Activated T-helper 2 cell treated with anti-CD3 and anti-CD28 coated beads, Interferon-gamma antibody, Interleukin-2, Interleukin-4, amounts not matched to agents 10 μg/mL and 5 μg/mL and 100 μg/mL, durations not matched to agents 14 hours and 24 hours and 36 hours (primary cell): ENCODE results near the gene PAPOLB. TPM values are rescaled to one million over a fixed set of nuclear protein-coding genes. Genes with fewer than 3 reads are reported as not detected.

Source experiments
- DNase-seq: peaks from one replicate; pipeline ENCODE4 v3.0.0; 2021; ENCODE audit warnings: low spot score
- H3K27ac Mint-ChIP-seq: one replicate; pipeline ENCODE4 v1.8.0; 2021; ENCODE audit warnings: mixed read lengths
- H3K27me3 Mint-ChIP-seq: one replicate; pipeline ENCODE4 v1.8.0; 2021; ENCODE audit warnings: low read depth, mixed read lengths
- H3K36me3 Mint-ChIP-seq: one replicate; pipeline ENCODE4 v1.8.0; 2021; ENCODE audit warnings: low read depth, mixed read lengths
- H3K4me1 Mint-ChIP-seq: one replicate; pipeline ENCODE4 v1.8.0; 2021; ENCODE audit warnings: low read depth, mixed read lengths
- H3K4me3 Mint-ChIP-seq: one replicate; pipeline ENCODE4 v1.8.0; 2021; ENCODE audit warnings: low read depth, mild to moderate bottlenecking, moderate library complexity, mixed read lengths
- H3K9me3 Mint-ChIP-seq: one replicate; pipeline ENCODE4 v1.8.0; 2021; ENCODE audit warnings: mixed read lengths
- intact Hi-C: fragments of 100-400 bp; cut with micrococcal nuclease; formaldehyde crosslinking; loops from one replicate; pipeline ENCODE4 v1.15.1; 2023
- total RNA-seq: library from RNA; stranded (reverse); gene quantifications from 2 replicates; pipeline ENCODE4 v1.2.3, GENCODE V29; 2022

PAPOLB gene
- total RNA-seq, 1 donor from 2014 or later: not detected

GRCh38 chr7:4834601-4835397, 27.0 kb downstream of the PAPOLB start:
- peaks cover 2% of the 10 kb centered on the region for H3K4me1 Mint-ChIP-seq
- H3K9me3 Mint-ChIP-seq: no peaks in the 10 kb centered on the region
- intact Hi-C loops: no loop called here

GRCh38 chr7:4833691-4834600, 27.9 kb downstream of the PAPOLB start:
- intact Hi-C loops: no loop called here
- no peaks in the 10 kb centered on the region for H3K36me3 Mint-ChIP-seq
- no peak for DNase-seq
- no peaks in the 10 kb centered on the region for H3K9me3 Mint-ChIP-seq
- H3K27me3 Mint-ChIP-seq: no peaks in the 10 kb centered on the region
- H3K4me3 Mint-ChIP-seq: no peak overlapping the region
- no peak overlapping the region for H3K27ac Mint-ChIP-seq
- H3K4me1 Mint-ChIP-seq: peaks cover 2% of the 10 kb centered on the region

More at GRCh38 chr7:4834601-4835397, 27.0 kb downstream of the PAPOLB start:
- Mint-ChIP-seq H3K27ac (no peak overlapping the region), H3K4me3 (no peak overlapping the region), H3K27me3 (no peaks in the 10 kb centered on the region), H3K36me3 (no peaks in the 10 kb centered on the region)
- DNase-seq: no peak

GRCh38 chr7:4833176-4833575, 28.7 kb downstream of the PAPOLB start:
- Mint-ChIP-seq H3K4me1 (peaks cover 2% of the 10 kb centered on the region), H3K27me3 (no peaks in the 10 kb centered on the region), H3K4me3 (no peak overlapping the region), H3K27ac (no peak overlapping the region), H3K9me3 (no peaks in the 10 kb centered on the region), H3K36me3 (no peaks in the 10 kb centered on the region)
- intact Hi-C loops: no loop called here
- no peak for DNase-seq

- Mint-ChIP-seq H3K27me3 (no peaks in the 10 kb centered on the region), H3K4me1 (peaks cover 2% of the 10 kb centered on the region), H3K27ac (no peak overlapping the region), H3K4me3 (no peak overlapping the region), H3K36me3 (no peaks in the 10 kb centered on the region), H3K9me3 (no peaks in the 10 kb centered on the region)
- no peak for DNase-seq
- intact Hi-C loops: no loop called here
These were observed 29.1 kb downstream of the PAPOLB start for GRCh38 chr7:4832711-4833110.

- H3K9me3 Mint-ChIP-seq: no peaks in the 10 kb centered on the region
- H3K27me3 Mint-ChIP-seq: no peaks in the 10 kb centered on the region
- no peak overlapping the region for H3K4me3 Mint-ChIP-seq
- H3K4me1 Mint-ChIP-seq: peaks cover 2% of the 10 kb centered on the region
- DNase-seq: no peak
- no peaks in the 10 kb centered on the region for H3K36me3 Mint-ChIP-seq
- intact Hi-C loops: loop anchor here (2.0 kb wide), 1 partner anchor 51 kb away; the partner anchor contains the start of gene RADIL
- H3K27ac Mint-ChIP-seq: no peak overlapping the region
These were observed 29.9 kb downstream of the PAPOLB start for GRCh38 chr7:4831723-4832495.

GRCh38 chr7:4830176-4830575, 31.7 kb downstream of the PAPOLB start:
- H3K9me3 Mint-ChIP-seq: no peaks in the 10 kb centered on the region
- no peak overlapping the region for H3K4me3 Mint-ChIP-seq
- no peaks in the 10 kb centered on the region for H3K27me3 Mint-ChIP-seq
- DNase-seq: peak; percentile 31
- peaks cover 2% of the 10 kb centered on the region for H3K4me1 Mint-ChIP-seq
- intact Hi-C loops: loop anchor here (2.0 kb wide), 1 partner anchor 53 kb away; the partner anchor contains the start of gene RADIL
- no peaks in the 10 kb centered on the region for H3K36me3 Mint-ChIP-seq
- no peak overlapping the region for H3K27ac Mint-ChIP-seq

- intact Hi-C loops: no loop called here
- Mint-ChIP-seq H3K4me1 (peaks cover 2% of the 10 kb centered on the region), H3K9me3 (no peaks in the 10 kb centered on the region), H3K4me3 (no peak overlapping the region), H3K27me3 (no peaks in the 10 kb centered on the region), H3K27ac (no peak overlapping the region), H3K36me3 (no peaks in the 10 kb centered on the region)
- DNase-seq: no peak
These were observed 33.0 kb downstream of the PAPOLB start for GRCh38 chr7:4828720-4829383.

- H3K4me1 Mint-ChIP-seq: no peaks in the 10 kb centered on the region
- no peaks in the 10 kb centered on the region for H3K27me3 Mint-ChIP-seq
- no peak for DNase-seq
- intact Hi-C loops: no loop called here
- no peak overlapping the region for H3K4me3 Mint-ChIP-seq
- no peak overlapping the region for H3K27ac Mint-ChIP-seq
- H3K9me3 Mint-ChIP-seq: no peaks in the 10 kb centered on the region
- no peaks in the 10 kb centered on the region for H3K36me3 Mint-ChIP-seq
These were observed 36.7 kb downstream of the PAPOLB start for GRCh38 chr7:4825081-4825480.

GRCh38 chr7:4824120-4824775, 37.6 kb downstream of the PAPOLB start:
- Mint-ChIP-seq H3K9me3 (no peaks in the 10 kb centered on the region), H3K27me3 (no peaks in the 10 kb centered on the region), H3K4me1 (no peaks in the 10 kb centered on the region), H3K27ac (no peak overlapping the region), H3K36me3 (no peaks in the 10 kb centered on the region), H3K4me3 (no peak overlapping the region)
- intact Hi-C loops: no loop called here
- DNase-seq: no peak

- DNase-seq: no peak
- intact Hi-C loops: no loop called here
- H3K27me3 Mint-ChIP-seq: no peaks in the 10 kb centered on the region
- H3K36me3 Mint-ChIP-seq: no peaks in the 10 kb centered on the region
- no peaks in the 10 kb centered on the region for H3K9me3 Mint-ChIP-seq
- no peak overlapping the region for H3K4me3 Mint-ChIP-seq
- H3K4me1 Mint-ChIP-seq: no peaks in the 10 kb centered on the region
- no peak overlapping the region for H3K27ac Mint-ChIP-seq
These were observed 38.2 kb downstream of the PAPOLB start for GRCh38 chr7:4823441-4824119.

GRCh38 chr7:4822677-4823076, 39.2 kb downstream of the PAPOLB start:
- Mint-ChIP-seq H3K27ac (no peak overlapping the region), H3K4me1 (no peaks in the 10 kb centered on the region), H3K27me3 (no peaks in the 10 kb centered on the region), H3K36me3 (no peaks in the 10 kb centered on the region), H3K9me3 (no peaks in the 10 kb centered on the region), H3K4me3 (no peak overlapping the region)
- intact Hi-C loops: no loop called here
- no peak for DNase-seq
